ENCODE data around the gene ANKRD13D. TPM values are rescaled to one million over a fixed set of nuclear protein-coding genes. Genes with fewer than 3 reads are reported as not detected.

Gene ANKRD13D
- polyA plus RNA-seq, 1 donor from 2014 or later = 93.5 TPM

DNA sequence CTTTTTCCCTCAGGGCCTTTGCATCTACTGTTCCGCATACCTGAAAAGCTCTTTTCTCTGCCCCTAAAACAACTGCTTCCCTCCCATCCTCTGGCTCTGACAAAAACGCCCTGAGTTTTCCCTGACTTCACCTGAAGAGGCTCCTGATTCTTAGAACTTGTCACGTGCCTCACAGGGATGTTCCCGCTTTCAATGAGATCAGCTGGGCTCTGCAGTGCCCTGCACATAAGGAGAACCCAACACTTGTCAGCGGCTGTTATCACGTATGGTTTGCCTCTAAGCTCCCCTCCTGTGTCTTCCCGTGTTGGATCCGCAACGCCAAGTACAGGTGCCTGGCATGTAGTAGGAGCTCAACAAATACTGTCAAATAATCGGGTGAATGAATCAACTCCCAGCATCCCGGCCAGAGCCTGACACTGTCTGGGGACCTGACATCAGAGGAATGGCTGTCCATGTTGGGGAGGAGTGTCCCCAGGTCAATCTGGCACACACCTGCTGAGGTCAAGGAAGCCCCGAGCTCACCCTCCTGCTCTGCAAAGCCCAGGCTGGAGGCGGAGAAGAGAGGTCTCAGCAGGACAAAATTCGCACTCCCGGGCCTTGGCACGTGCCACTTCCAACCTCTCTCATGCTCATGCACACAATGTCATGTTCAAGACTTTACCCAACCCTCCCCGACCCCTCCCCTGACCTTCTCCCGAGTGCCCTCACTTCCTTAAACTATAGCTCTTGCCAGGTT, 27.0 kb upstream of the ANKRD13D start:
- Histone ChIP-seq H3K4me3 (ENCODE audit: low read length) (no peak overlapping the region), H3F3A (ENCODE audit: insufficient read depth, low read length, poor library complexity, severe bottlenecking) (no peaks in the 10 kb centered on the region), H3K27ac (ENCODE audit: low read length) (no peak overlapping the region), H3K4me2 (ENCODE audit: low read length) (no peak overlapping the region), H3K9ac (ENCODE audit: low read length) (no peak overlapping the region), H2AFZ (ENCODE audit: low read depth, low read length) (no peak overlapping the region), H4K20me1 (ENCODE audit: insufficient read depth) (no peaks in the 10 kb centered on the region), H3K9me3 (ENCODE audit: low read length) (no peaks in the 10 kb centered on the region), H3K27me3 (ENCODE audit: insufficient read depth, low read depth, low read length) (no peaks in the 10 kb centered on the region), H3K79me2 (replicated peaks; ENCODE audit: insufficient read depth, low read length) (peaks cover 12% of the 10 kb centered on the region), H3K36me3 (ENCODE audit: insufficient read depth, low read length) (peaks cover 1% of the 10 kb centered on the region), H3K9me2 (ENCODE audit: insufficient read depth, low read length) (no peaks in the 10 kb centered on the region)
- no peak for TF ChIP-seq TAF1 (IDR thresholded peaks at IDR 0.05; ENCODE audit: low read depth)
- no peak for TF ChIP-seq SMC3 (conservative IDR thresholded peaks at IDR 0.05; ENCODE audit: poor library complexity)
- TF ChIP-seq RAD21 (conservative IDR thresholded peaks at IDR 0.05) = no peak
- no peak for TF ChIP-seq CTCF (IDR thresholded peaks at IDR 0.05; ENCODE audit: poor library complexity, severe bottlenecking)
- no peak for TF ChIP-seq POLR2AphosphoS5 (IDR thresholded peaks at IDR 0.05)
- TF ChIP-seq EZH2 (IDR thresholded peaks at IDR 0.05; ENCODE audit: borderline replicate concordance, insufficient read depth, low read length, poor library complexity, severe bottlenecking) = no peak

GRCh38 chr11:67262731-67263675, 26.1 kb upstream of the ANKRD13D start:
- Histone ChIP-seq H3K27me3 (ENCODE audit: insufficient read depth, low read depth, low read length) (no peaks in the 10 kb centered on the region), H3K9ac (ENCODE audit: low read length) (no peak overlapping the region), H3K36me3 (ENCODE audit: insufficient read depth, low read length) (no peaks in the 10 kb centered on the region), H3K9me3 (ENCODE audit: low read length) (no peaks in the 10 kb centered on the region), H2AFZ (ENCODE audit: low read depth, low read length) (no peak overlapping the region), H3F3A (ENCODE audit: insufficient read depth, low read length, poor library complexity, severe bottlenecking) (no peaks in the 10 kb centered on the region), H3K4me3 (ENCODE audit: low read length) (no peak overlapping the region), H3K79me2 (replicated peaks; ENCODE audit: insufficient read depth, low read length) (peaks cover 21% of the 10 kb centered on the region), H3K27ac (ENCODE audit: low read length) (no peak overlapping the region), H4K20me1 (ENCODE audit: insufficient read depth) (no peaks in the 10 kb centered on the region), H3K4me2 (ENCODE audit: low read length) (no peak overlapping the region), H3K9me2 (ENCODE audit: insufficient read depth, low read length) (no peaks in the 10 kb centered on the region)
- peak; percentile 92 for TF ChIP-seq SMC3 (conservative IDR thresholded peaks at IDR 0.05; ENCODE audit: poor library complexity)
- peak; percentile 20 for TF ChIP-seq MXI1 (conservative IDR thresholded peaks at IDR 0.05; ENCODE audit: poor library complexity, severe bottlenecking)
- TF ChIP-seq EP300 (conservative IDR thresholded peaks at IDR 0.05; ENCODE audit: poor library complexity, severe bottlenecking) = no peak
- peak; percentile 88 for TF ChIP-seq CTCF (IDR thresholded peaks at IDR 0.05; ENCODE audit: poor library complexity, severe bottlenecking)
- peak; percentile 74 for TF ChIP-seq RAD21 (conservative IDR thresholded peaks at IDR 0.05)

Measured in neural cell (in vitro differentiated cells).